H1 (cell line): ENCODE results near the gene RAI14. TPM values are rescaled to one million over a fixed set of nuclear protein-coding genes. Genes with fewer than 3 reads are reported as not detected.

Experiments used
- BRCA1 ChIP-seq: IDR thresholded peaks from 2 replicates; pipeline ENCODE4 v1.6.1; 2012; ENCODE audit warnings: low read depth, low read length, improper control_type of control experiment
- CBX5 ChIP-seq: fragments of 300-800, 300-1000 bp; sonication (generic); IDR thresholded peaks from 2 replicates; pipeline ENCODE4 v1.7.1; 2016; ENCODE audit warnings: antibody characterized with exemption, low read length, low read depth
- JUN ChIP-seq: IDR thresholded peaks from 2 replicates; pipeline ENCODE4 v1.6.1; 2011; ENCODE audit warnings: low read depth, mild to moderate bottlenecking, improper control_type of control experiment, low read length
- polyA plus RNA-seq, 7 experiments: library from polyadenylated mRNA; depleted of rRNA in 3 of 7; stranded (reverse) in 5 of 7; unstranded in 2 of 7; fragments of >200 nt in 5 of 7; fragments of 200-250 nt in 2 of 7; gene quantifications; 1 replicate in 5 of 7; 2 replicates in 1 of 7; 4 replicates in 1 of 7; pipeline versions ENCODE4 v1.2.1 to v1.2.3, GENCODE V29; 2011 to 2013; ENCODE audit warnings: missing spikeins in 2 of 7, mixed read lengths in 2 of 7
- total RNA-seq: library from RNA; stranded (reverse); fragmentation: NEBNext Ultra II Directional; extraction: Animal tissue kit (Norgen Biotek cat#: 25700); gene quantifications from 2 replicates; pipeline ENCODE4 v1.2.1, GENCODE V29; 2021

RAI14 gene
- total and polyA plus RNA-seq, 2 of the 8 experiments (the other 6 are each of a cell fraction or from before 2014, with no cell fraction given): 48.4 to 210 TPM

DNA sequence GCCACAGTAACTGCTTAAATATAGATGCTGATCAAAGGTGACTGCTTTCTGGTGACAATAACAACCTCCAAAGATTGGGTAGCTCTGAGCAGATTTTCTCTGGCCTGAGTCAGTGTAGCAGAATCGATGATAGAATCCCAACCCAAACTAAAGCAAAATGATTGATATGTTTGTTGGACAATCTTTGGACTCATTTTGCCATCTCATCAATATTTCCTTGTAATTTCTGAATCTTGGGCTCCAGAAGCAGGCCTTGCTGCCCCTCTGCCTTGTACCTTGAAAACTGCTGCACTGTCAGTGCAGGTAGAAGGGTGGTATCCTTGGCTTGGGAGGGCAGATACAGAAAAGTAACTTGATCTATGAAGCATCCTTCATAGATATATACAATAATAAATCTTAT lies 201.8 kb downstream of the RAI14 start (continued):
- TF ChIP-seq CBX5: no peak
- no peak for TF ChIP-seq BRCA1
- no peak for TF ChIP-seq JUN
